PC-9 (cell line): ENCODE measurements around the gene MXD4. TPM values are rescaled to one million over a fixed set of nuclear protein-coding genes. Genes with fewer than 3 reads are reported as not detected.
"Not testable (repeated sequence)": the region's sequence is repeated elsewhere in the genome, so short reads cannot be mapped to it uniquely, and the experiment has no call there.

Experiments
- BruUV-seq: library from RNA; stranded (reverse); fragments of 400-500 nt; replicated peaks from 2 replicates; lab custom pipeline; 2021; lab: Mats Ljungman, UMichigan
- CTCF ChIA-PET: fragments of 300-600 bp; sonication (Branson Sonifier 250); formaldehyde crosslinking; loops from one replicate; lab custom pipeline; 2022; ENCODE audit warnings: antibody characterized with exemption; lab: Charles Lee
- POLR2A ChIA-PET: fragments of 300-600 bp; sonication (Branson Sonifier 250); formaldehyde crosslinking; loops from one replicate; lab custom pipeline; 2022; ENCODE audit warnings: antibody characterized with exemption; ENCODE audit not compliant: unreplicated experiment; lab: Charles Lee
- DNase-seq, 2 experiments: peaks; one replicate each; pipeline versions ENCODE4 v3.0.0 to v3.0.0-alpha.2; 2015 to 2022; ENCODE audit warnings: mixed read lengths in 1 of 2
- H2AFZ ChIP-seq: fragments of 200-600 bp; sonication (generic); 2 replicates; pipeline ENCODE4 v1.8.1; 2017; ENCODE audit warnings: antibody characterized with exemption
- H3F3A ChIP-seq: fragments of 200-600 bp; sonication (generic); 2 replicates; pipeline ENCODE4 v1.8.1; 2017; ENCODE audit warnings: antibody characterized with exemption, mild to moderate bottlenecking, low read depth; ENCODE audit not compliant: insufficient read depth
- H3K27ac ChIP-seq: fragments of 200-600 bp; sonication (generic); 2 replicates; pipeline ENCODE4 v1.6.1; 2016; ENCODE audit warnings: mixed run types
- H3K27me3 ChIP-seq: fragments of 200-600 bp; sonication (generic); 2 replicates; pipeline ENCODE4 v1.6.1; 2016; ENCODE audit warnings: low read depth, mixed run types; ENCODE audit not compliant: insufficient read depth
- H3K36me3 ChIP-seq: fragments of 200-600 bp; sonication (generic); 2 replicates; pipeline ENCODE4 v1.6.1; 2016; ENCODE audit warnings: low read depth, mixed run types
- H3K4me1 ChIP-seq: fragments of 200-600 bp; sonication (generic); replicated peaks from 2 replicates; pipeline ENCODE4 v1.6.1; 2016; ENCODE audit warnings: mixed run types; ENCODE audit not compliant: insufficient read depth
- H3K4me2 ChIP-seq: fragments of 200-600 bp; sonication (generic); 2 replicates; pipeline ENCODE4 v1.6.1; 2017; ENCODE audit warnings: mixed run types
- H3K4me3 ChIP-seq: fragments of 200-600 bp; sonication (generic); 2 replicates; pipeline ENCODE4 v1.6.1; 2016; ENCODE audit warnings: mixed run types
- H3K79me2 ChIP-seq: fragments of 200-600 bp; sonication (generic); 2 replicates; pipeline ENCODE4 v1.6.1; 2017; ENCODE audit warnings: low read depth, mixed run types
- H3K9me2 ChIP-seq: fragments of 200-600 bp; sonication (generic); 2 replicates; pipeline ENCODE4 v1.8.1; 2017; ENCODE audit warnings: mild to moderate bottlenecking; ENCODE audit not compliant: insufficient read depth
- H3K9me3 ChIP-seq: fragments of 200-600 bp; sonication (generic); 2 replicates; pipeline ENCODE4 v1.8.1; 2016; ENCODE audit warnings: low read depth; ENCODE audit not compliant: insufficient read depth
- H4K20me1 ChIP-seq: fragments of 200-600 bp; sonication (generic); 2 replicates; pipeline ENCODE4 v1.8.1; 2017; ENCODE audit not compliant: insufficient read depth
- CTCF ChIP-seq: fragments of 200-600 bp; sonication (generic); conservative IDR thresholded peaks from 2 replicates; pipeline ENCODE4 v1.6.1; 2017; ENCODE audit warnings: mixed run types, antibody characterized with exemption, mild to moderate bottlenecking, moderate library complexity
- EZH2 ChIP-seq: fragments of 200-600 bp; sonication (generic); IDR thresholded peaks from 2 replicates; pipeline ENCODE4 v1.8.0; 2017; ENCODE audit warnings: antibody characterized with exemption, low read depth
- intact Hi-C: fragments of 100-400 bp; cut with micrococcal nuclease; formaldehyde crosslinking; loops from one replicate; pipeline ENCODE4 v1.10.0; 2022; ENCODE audit not compliant: unreplicated experiment
- total RNA-seq: library from RNA; stranded (reverse); gene quantifications from 2 replicates; pipeline ENCODE4 v1.2.3, GENCODE V29; 2021

Gene MXD4
- total RNA-seq, 1 experiment from 2014 or later = 37.0 TPM

GRCh38 chr4:2212831-2213230, 49.1 kb downstream of the MXD4 start:
- H3K9me2 ChIP-seq = no peaks in the 10 kb centered on the region
- CTCF ChIA-PET = no interaction called here
- no peak for TF ChIP-seq EZH2
- TF ChIP-seq CTCF = no peak
- no peak overlapping the region for H3K4me3 ChIP-seq
- no peaks in the 10 kb centered on the region for H3K4me1 ChIP-seq
- no peaks in the 10 kb centered on the region for H3K79me2 ChIP-seq
- no peaks in the 10 kb centered on the region for H4K20me1 ChIP-seq
- H3K27me3 ChIP-seq = peaks cover 5% of the 10 kb centered on the region; the same call in 1 of the 2 replicates
- no peak overlapping the region for H2AFZ ChIP-seq
- BruUV-seq = no TSS peak
- intact Hi-C loops = no loop called here
- H3K36me3 ChIP-seq = no peaks in the 10 kb centered on the region
- H3F3A ChIP-seq = no peaks in the 10 kb centered on the region
- H3K4me2 ChIP-seq = no peak overlapping the region
- no peak overlapping the region for H3K27ac ChIP-seq
- DNase-seq = no peak
- no peaks in the 10 kb centered on the region for H3K9me3 ChIP-seq
- POLR2A ChIA-PET = no interaction called here

GRCh38 chr4:2202789-2203188, 59.1 kb downstream of the MXD4 start:
- POLR2A ChIA-PET, DNase-seq, H4K20me1 ChIP-seq, H3K27me3 ChIP-seq, H3K36me3 ChIP-seq, intact Hi-C loops, H2AFZ ChIP-seq, H3K9me3 ChIP-seq, BruUV-seq, H3K9me2 ChIP-seq, H3K4me2 ChIP-seq, H3F3A ChIP-seq, H3K79me2 ChIP-seq, CTCF ChIA-PET, H3K27ac ChIP-seq, H3K4me3 ChIP-seq: not testable (repeated sequence)
- H3K4me1 ChIP-seq = peaks cover 11% of the 10 kb centered on the region; the same call in 1 of the 2 replicates

Other genes starting within 250 kb of the MXD4 start
- 2.1 and 4.1 TPM in 2 replicates for gene NAT8L, start 202.8 kb downstream of the MXD4 start, total RNA-seq
- 15.8 and 16.2 TPM in 2 replicates for gene HAUS3, start 20.0 kb downstream of the MXD4 start, total RNA-seq
- 0.18 and 1.3 TPM in 2 replicates for gene POLN, start 20.0 kb downstream of the MXD4 start, total RNA-seq
- gene ZFYVE28, start 156.5 kb upstream of the MXD4 start, total RNA-seq = 12.9 and 13.6 TPM in 2 replicates
- 0.48 and 0.85 TPM in 2 replicates for gene CFAP99, start 156.8 kb upstream of the MXD4 start, total RNA-seq
- 63.5 and 95.4 TPM in 2 replicates for gene RNF4, start 207.0 kb upstream of the MXD4 start, total RNA-seq